Fibroblast of mammary gland (primary cell): ENCODE measurements around the gene TRNAU1AP.
"Not testable (repeated sequence)": the region's sequence is repeated elsewhere in the genome, so short reads cannot be mapped to it uniquely, and the experiment has no call there.

Experiments used
- DNase-seq: peaks from one replicate; pipeline ENCODE4 v3.0.0-alpha.2; 2010; ENCODE audit warnings: low read depth
- H3K4me3 ChIP-seq: 2 replicates; pipeline ENCODE4 v1.5.1; 2011; ENCODE audit warnings: low read depth, mild to moderate bottlenecking, low read length, moderate library complexity; ENCODE audit not compliant: control insufficient read depth
- CTCF ChIP-seq: conservative IDR thresholded peaks from 2 replicates; pipeline ENCODE4 v1.5.1; 2011; ENCODE audit warnings: low read depth, low read length, inconsistent platforms; ENCODE audit not compliant: control insufficient read depth, insufficient read depth

TRNAU1AP gene

DNA sequence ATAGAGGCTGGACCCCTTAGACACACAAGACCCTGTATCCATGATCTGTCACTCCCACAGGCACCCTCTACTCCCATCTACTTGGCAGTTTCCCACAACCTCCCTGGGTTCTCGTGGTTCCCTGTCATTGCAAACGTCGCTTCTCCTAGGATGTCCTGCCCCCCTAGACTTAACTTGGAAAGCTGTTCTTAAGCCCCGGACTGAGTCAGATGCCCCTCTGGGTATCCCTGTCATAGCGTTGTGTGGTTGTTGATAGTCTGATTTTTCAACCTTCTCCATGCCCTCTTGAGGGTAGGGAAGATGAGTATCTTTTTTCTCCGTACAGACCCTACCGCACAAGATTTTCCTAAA lies 35.3 kb upstream of the TRNAU1AP start:
- peak overlapping the region; percentile 58 for H3K4me3 ChIP-seq
- no peak for TF ChIP-seq CTCF
- DNase-seq: peak; percentile 49

GRCh38 chr1:28518000-28518744 lies 34.7 kb upstream of the TRNAU1AP start:
- DNase-seq: peak; percentile 77
- TF ChIP-seq CTCF: peak; percentile 69
- H3K4me3 ChIP-seq: peak overlapping the region; percentile 83

- peak overlapping the region; percentile 83 for H3K4me3 ChIP-seq
- no peak for TF ChIP-seq CTCF
- peak; percentile 59 for DNase-seq
These were observed 34.0 kb upstream of the TRNAU1AP start for GRCh38 chr1:28518745-28519341.

DNA sequence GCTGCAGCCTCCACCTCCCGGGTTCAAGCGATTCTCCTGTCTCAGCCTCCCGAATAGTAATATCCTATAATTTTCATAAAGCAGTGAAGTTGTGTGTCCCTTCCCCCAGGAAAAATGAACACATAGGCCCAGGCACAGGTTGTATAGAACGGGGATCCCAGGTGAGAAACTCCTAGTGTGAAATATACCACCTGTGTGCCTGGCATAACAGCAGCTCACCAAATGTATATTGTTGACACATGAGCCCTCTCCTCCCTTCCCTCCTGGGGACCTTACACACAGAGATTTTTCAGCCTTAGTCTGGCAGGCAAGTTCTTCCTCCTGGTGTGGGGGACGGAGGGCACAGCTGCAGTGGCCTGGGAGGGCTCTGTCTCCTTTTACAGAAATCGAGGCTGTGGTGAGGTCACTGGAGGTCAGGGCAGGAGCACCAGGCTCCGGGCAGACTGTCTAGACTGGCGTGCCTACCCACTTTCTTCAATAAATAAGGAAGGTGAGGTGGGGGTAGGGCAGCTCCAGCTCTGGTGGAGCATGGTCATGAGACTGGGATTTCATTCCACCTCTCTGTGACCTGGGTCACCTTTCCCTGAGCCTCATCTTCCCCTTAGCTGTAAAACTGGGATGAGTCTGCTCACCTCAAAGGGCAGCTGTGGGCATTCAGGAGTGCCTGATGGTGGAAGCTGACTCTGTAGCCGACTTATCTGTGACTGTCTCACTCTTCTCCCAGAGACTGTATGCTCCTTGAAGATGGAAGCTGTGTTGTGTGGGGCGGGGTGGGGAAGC lies 32.7 kb upstream of the TRNAU1AP start:
- DNase-seq: no peak
- H3K4me3 ChIP-seq: no peak overlapping the region
- TF ChIP-seq CTCF: no peak

- DNase-seq: not testable (repeated sequence)
These were observed 32.1 kb upstream of the TRNAU1AP start for GRCh38 chr1:28520796-28521195.

GRCh38 chr1:28521502-28522164 lies 31.3 kb upstream of the TRNAU1AP start:
- TF ChIP-seq CTCF: no peak
- no peak for DNase-seq
- H3K4me3 ChIP-seq: no peak overlapping the region

More at GRCh38 chr1:28520796-28521195, 32.1 kb upstream of the TRNAU1AP start:
- H3K4me3 ChIP-seq: not testable (repeated sequence)

GRCh38 chr1:28522537-28522936 lies 30.3 kb upstream of the TRNAU1AP start:
- H3K4me3 ChIP-seq, DNase-seq: not testable (repeated sequence)

GRCh38 chr1:28525002-28525642 lies 27.8 kb upstream of the TRNAU1AP start:
- not testable (repeated sequence) for DNase-seq, H3K4me3 ChIP-seq
